Measurements from ENCODE around the gene GUCA1A.

DNA sequence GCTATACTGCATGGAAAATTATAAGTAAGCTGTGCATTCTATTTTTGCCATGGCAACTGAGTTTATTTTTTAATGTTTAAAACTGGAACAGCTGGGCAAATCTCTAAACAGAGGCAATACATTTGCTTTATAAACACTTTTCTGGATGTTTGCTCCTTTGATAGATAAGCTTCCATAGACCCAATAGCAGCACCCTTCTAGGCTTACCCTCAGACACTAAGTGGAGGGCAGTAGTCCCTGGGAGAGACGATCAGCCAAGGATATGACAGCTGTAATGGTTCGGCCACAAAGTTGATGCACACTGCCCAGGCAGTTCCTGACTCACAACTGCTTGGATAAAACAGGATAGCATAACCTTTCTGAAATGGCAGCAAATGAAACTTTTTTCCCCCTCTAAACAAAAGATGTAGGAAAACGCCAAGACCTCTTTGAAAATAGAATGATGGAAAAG, 53.0 kb downstream of the GUCA1A start:
- TF ChIP-seq, protein P1, sequence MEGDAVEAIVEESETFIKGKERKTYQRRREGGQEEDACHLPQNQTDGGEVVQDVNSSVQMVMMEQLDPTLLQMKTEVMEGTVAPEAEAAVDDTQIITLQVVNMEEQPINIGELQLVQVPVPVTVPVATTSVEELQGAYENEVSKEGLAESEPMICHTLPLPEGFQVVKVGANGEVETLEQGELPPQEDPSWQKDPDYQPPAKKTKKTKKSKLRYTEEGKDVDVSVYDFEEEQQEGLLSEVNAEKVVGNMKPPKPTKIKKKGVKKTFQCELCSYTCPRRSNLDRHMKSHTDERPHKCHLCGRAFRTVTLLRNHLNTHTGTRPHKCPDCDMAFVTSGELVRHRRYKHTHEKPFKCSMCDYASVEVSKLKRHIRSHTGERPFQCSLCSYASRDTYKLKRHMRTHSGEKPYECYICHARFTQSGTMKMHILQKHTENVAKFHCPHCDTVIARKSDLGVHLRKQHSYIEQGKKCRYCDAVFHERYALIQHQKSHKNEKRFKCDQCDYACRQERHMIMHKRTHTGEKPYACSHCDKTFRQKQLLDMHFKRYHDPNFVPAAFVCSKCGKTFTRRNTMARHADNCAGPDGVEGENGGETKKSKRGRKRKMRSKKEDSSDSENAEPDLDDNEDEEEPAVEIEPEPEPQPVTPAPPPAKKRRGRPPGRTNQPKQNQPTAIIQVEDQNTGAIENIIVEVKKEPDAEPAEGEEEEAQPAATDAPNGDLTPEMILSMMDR (IDR thresholded peaks at IDR 0.05; ENCODE audit: low read depth, low read length), result no peak
- TF ChIP-seq EZH2phosphoT487 (IDR thresholded peaks at IDR 0.05; ENCODE audit: low read depth), result no peak

All from OCI-LY3 (cell line).